GM19324 (cell line): ENCODE results near the gene ZFP36L1.

Source experiments
- ATAC-seq: cut with Tn5 transposase; IDR thresholded peaks from one replicate; pipeline ENCODE4 v1.9.1; 2021; ENCODE audit warnings: mild to moderate bottlenecking, moderate library complexity; ENCODE audit not compliant: unreplicated experiment, low FRiP score

The ZFP36L1 gene

DNA sequence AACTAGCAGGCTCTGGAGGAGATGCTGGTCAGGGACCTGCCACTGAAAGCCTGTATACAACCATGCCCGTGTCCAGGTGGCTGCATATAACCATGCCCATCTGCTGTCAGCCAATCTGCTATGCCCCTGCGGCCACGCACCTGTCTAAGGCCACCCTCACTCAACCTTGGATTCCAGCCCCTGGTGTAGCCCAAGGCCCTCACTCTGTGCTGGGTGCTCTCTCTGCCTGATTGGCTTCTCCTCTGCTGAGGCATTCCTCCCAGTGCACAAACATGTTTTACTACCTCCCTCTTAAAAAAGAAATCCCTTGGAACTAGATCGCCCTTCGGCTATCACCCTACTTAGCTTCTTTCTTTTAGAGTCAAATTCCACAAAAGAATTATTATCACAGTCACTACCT is 45.5 kb downstream of the ZFP36L1 start:
- no peak for ATAC-seq

DNA sequence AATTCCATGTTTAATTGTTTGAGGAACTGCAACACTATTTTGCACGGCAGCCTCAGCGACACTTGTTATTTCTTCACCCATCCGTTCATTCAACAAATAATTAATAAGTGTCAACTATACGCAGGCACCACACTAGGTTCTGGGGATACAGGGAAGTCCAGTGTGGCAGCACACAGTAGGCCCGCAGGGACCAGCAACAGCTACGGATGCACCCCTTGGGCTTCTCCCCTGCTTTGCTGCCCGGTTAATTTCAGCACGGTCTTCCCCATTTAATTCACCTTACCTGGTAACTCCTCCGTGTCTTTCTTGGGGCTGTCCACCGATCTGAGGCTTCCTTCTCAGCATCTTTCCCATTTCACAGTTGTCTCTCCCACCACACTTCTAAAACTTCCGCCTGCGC is 48.3 kb downstream of the ZFP36L1 start:
- no peak for ATAC-seq

DNA sequence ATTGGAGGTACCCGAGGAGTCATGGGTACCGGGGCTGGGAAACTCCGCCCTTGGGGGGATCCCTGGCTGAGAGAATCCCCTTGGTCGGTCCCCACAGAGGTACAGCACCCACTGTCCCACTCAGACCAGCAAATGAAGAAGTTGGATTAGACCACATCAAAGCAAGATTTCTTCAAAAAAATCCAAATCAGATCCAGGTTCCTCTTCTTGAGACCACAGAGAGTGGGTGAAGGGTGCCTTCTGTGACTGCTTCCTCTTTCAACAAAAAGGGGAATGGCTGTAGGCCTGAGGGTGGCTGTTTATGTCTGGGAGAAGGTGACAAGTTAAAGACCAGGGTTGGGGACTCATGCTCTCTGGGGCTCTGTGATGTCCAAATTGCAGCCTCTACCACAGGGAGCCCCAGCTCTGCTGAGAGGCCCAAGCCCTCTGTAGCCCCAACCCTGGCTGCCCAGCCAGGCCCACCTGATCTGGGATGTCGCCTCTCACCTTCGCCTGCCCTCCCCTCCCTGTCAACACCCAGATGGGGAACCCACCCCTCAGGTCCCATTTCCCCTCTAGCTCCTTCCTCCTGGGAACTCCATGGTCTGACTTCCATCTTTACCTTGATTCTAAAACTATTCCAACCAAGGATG is 50.9 kb downstream of the ZFP36L1 start:
- peak; percentile 56 for ATAC-seq

- no peak for ATAC-seq
Measured at GRCh38 chr14:68741477-68741791, 51.4 kb downstream of the ZFP36L1 start.

- ATAC-seq: no peak
Measured at GRCh38 chr14:68740788-68741476, 51.9 kb downstream of the ZFP36L1 start.

DNA sequence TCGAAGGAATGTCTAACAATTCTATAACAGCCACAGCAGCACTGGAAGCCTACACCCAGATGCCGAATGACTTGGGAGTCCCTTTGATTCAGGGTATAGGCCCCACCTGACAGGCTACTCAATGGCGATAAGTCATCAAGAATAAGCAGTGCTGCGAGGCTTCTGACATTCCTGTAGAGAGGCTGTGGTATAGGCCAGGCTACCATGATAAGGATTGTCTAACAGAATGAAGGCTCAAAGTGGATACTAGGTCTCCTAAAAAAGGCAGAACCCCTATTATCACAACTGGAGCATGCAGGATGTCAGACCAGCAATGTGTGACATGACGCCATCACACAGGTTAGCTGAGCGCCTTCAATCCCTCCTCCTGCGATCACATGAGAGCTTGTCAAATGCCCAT is 53.2 kb downstream of the ZFP36L1 start:
- no peak for ATAC-seq

DNA sequence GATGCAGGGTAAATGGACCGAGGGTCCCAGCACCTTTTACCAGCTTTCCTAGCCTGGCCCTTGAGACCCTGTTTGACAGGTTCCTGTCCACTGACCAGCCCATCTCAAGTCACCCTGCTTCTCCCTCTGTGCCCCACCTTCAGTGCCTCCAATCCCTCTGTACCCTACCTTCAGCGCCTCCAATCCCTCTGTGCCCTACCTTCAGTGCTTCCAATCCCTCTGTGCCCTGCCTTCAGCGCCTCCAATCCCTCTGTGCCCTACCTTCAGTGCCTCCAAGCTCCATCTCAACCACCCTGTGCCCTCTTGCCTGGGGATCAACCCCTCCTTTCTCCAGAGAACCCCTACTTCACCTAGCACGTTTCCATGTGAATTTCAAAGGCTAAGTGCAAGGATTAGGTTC is 54.3 kb downstream of the ZFP36L1 start:
- ATAC-seq: no peak
